GM06990 (cell line): ENCODE data around the gene NKX6-2.

Experiments used
- DNase-seq: peaks from one replicate; pipeline ENCODE4 v3.0.0-alpha.2; 2011; ENCODE audit not compliant: insufficient read length; ENCODE audit errors: extremely low read depth
- H3K27me3 ChIP-seq: replicated peaks from 2 replicates; pipeline ENCODE4 v1.6.0; 2011; ENCODE audit warnings: low read length; ENCODE audit not compliant: control insufficient read depth, insufficient read depth
- H3K36me3 ChIP-seq: 2 replicates; pipeline ENCODE4 v1.5.1; 2011; ENCODE audit warnings: low read length; ENCODE audit not compliant: control insufficient read depth, insufficient read depth
- H3K4me3 ChIP-seq: replicated peaks from 2 replicates; pipeline ENCODE4 v1.5.1; 2011; ENCODE audit warnings: low read depth, mild to moderate bottlenecking, control low read depth, low read length
- TF ChIP-seq, protein P1 (sequence below): IDR thresholded peaks from 2 replicates; pipeline ENCODE4 v1.5.1; 2011; ENCODE audit warnings: low read length, control low read depth, mild to moderate bottlenecking, inconsistent platforms; ENCODE audit not compliant: insufficient read depth, poor library complexity, severe bottlenecking

The NKX6-2 gene

DNA sequence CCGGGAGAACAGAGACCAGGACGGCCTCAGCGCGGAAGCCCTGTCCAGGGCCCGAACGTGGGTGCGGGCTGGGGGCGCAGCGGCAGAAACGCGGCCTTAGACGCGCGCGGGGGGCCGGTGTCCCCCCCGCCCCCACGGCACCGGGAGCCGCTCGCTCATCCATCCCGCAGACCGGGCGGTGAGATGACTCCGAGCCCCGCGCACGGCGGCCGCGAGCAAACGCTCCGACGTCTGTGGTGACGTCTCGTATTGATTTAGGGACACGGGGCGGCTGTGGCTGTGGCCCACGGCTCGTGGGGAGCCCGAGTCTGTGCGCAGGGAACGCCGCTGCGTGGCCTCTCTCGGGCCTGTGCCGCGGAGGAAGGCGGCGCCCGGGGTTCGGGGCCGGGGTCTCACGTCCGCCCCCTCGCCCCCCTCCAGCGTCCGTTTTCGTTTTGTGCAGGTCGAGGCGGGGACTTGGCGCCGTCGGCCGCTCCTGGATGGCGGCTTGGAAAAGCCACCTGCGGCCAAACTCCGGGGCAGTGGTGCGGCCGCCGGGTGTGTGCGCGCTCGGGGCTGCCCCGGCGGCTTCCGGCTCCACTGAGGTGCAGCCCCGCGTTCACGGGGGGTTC, 1.0 kb upstream of the NKX6-2 start:
- H3K36me3 ChIP-seq = peaks cover 2% of the 10 kb centered on the region; the same call in 1 of the 2 replicates
- DNase-seq = no peak
- no peaks in the 10 kb centered on the region; the same call in 1 of the 2 replicates for H3K27me3 ChIP-seq
- no peak overlapping the region for H3K4me3 ChIP-seq
- TF ChIP-seq, protein P1, sequence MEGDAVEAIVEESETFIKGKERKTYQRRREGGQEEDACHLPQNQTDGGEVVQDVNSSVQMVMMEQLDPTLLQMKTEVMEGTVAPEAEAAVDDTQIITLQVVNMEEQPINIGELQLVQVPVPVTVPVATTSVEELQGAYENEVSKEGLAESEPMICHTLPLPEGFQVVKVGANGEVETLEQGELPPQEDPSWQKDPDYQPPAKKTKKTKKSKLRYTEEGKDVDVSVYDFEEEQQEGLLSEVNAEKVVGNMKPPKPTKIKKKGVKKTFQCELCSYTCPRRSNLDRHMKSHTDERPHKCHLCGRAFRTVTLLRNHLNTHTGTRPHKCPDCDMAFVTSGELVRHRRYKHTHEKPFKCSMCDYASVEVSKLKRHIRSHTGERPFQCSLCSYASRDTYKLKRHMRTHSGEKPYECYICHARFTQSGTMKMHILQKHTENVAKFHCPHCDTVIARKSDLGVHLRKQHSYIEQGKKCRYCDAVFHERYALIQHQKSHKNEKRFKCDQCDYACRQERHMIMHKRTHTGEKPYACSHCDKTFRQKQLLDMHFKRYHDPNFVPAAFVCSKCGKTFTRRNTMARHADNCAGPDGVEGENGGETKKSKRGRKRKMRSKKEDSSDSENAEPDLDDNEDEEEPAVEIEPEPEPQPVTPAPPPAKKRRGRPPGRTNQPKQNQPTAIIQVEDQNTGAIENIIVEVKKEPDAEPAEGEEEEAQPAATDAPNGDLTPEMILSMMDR = no peak

DNA sequence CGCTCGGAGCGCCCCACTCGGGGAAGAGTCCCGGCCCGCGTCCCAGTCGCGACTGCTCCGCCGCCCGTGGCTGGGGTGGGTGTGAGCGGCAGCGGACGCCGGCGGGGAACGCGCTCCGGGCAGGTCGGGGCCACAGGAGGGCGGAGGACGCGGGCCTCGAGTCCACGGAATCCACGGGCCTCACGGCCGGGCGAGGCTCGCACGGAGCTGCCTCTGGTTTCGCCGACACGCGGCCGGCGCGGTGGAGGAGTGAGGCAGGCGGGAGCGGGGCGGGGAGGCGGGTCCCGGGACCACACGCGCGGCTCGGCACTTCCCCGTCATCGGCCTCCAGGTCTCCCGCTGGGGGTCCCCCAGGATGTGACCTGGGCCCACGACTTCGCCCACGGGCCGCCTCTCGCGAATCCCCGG, 533 bp upstream of the NKX6-2 start:
- no peak overlapping the region for H3K4me3 ChIP-seq
- H3K36me3 ChIP-seq = peaks cover 2% of the 10 kb centered on the region; the same call in 1 of the 2 replicates
- TF ChIP-seq, protein P1 = no peak
- H3K27me3 ChIP-seq = no peaks in the 10 kb centered on the region; the same call in 1 of the 2 replicates
- DNase-seq = no peak

DNA sequence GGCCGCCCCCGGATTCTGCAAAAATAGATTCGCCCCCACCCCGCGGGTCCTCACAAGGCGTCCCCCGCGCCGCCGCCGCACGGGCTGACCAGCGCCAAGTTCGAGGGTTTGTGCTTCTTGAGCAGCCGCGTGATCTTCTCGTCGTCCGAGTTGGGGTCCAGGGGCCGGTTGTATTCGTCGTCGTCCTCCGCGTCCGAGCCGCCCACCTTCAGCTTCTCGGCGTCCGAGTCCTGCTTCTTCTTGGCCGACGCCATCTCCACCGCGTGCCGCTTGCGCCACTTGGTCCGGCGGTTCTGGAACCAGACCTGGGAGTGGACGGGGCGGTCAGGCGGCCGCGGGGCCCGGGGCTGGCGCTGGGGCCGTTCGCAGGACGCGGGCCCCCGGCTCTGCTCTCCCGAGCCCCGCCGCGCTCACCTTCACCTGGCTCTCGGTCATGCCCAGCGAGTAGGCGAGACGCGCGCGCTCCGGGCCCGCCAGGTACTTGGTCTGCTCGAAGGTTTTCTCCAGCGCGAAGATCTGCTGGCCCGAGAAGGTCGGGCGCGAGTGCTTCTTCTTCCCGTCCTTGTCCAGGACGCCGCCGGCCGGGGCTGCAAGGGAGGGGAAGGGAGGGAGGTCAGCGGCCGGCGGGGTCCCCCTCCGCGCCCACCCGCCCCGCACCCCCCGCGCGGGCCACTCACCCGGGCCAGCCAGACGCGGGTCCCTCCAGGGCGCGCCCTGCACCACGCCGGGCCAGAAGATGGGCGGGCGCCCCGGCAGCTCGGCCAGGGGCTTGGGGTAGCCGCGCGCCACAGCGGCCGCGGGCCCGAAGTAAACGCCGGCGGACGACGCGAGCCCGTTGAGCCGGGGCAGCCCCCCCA, 853 bp downstream of the NKX6-2 start:
- TF ChIP-seq, protein P1 = no peak
- Histone ChIP-seq H3K27me3 (no peaks in the 10 kb centered on the region; the same call in 1 of the 2 replicates), H3K4me3 (no peak overlapping the region), H3K36me3 (peaks cover 2% of the 10 kb centered on the region; the same call in 1 of the 2 replicates)
- no peak for DNase-seq

DNA sequence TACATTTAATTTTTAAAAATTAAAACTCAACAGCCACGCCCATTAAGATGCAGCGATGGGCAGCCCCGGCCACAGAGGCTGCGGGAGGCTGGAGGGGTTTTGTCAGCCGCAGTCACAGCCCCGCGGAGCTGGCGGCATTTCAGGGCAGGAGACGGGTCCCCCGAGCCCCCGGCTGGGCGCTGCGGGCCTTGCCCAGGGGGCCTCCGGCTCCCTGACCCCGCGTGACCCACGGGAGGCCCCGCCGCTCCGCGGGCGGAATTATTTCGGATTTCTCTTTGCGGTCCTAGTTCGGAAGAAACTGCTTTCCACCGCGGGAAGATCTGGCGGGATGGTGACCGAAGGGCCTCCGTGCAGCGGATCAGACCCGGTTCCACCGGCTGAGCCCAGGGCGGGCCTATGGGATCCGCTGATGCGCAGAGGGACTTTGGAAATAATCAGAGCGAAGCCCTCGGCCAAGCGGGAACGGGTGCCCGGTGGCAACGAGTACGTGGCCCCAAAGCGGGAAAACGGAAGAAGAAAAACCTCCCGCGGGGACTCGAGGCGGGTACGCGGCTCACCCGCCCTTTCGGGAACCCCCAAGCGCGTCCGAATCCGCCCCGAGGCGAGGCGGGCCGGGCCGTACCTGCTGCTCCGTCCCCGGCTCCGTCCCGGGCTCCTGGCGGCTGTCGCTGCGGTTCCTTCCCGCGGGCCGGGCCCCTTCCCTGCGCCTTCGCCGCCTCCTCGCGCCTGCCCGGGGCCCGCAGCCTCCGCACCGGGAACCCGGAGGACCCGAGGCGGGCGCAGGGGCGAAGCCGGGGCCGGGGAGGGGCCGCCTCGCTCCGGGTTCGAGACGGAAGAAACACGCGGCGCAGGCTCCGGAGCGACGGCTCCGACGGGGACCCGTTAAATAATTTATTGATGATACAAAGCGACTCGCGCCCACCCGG, 1.7 kb downstream of the NKX6-2 start:
- DNase-seq = no peak
- Histone ChIP-seq H3K27me3 (no peaks in the 10 kb centered on the region; the same call in 1 of the 2 replicates), H3K36me3 (peaks cover 2% of the 10 kb centered on the region; the same call in 1 of the 2 replicates), H3K4me3 (no peak overlapping the region)
- TF ChIP-seq, protein P1 = no peak

DNA sequence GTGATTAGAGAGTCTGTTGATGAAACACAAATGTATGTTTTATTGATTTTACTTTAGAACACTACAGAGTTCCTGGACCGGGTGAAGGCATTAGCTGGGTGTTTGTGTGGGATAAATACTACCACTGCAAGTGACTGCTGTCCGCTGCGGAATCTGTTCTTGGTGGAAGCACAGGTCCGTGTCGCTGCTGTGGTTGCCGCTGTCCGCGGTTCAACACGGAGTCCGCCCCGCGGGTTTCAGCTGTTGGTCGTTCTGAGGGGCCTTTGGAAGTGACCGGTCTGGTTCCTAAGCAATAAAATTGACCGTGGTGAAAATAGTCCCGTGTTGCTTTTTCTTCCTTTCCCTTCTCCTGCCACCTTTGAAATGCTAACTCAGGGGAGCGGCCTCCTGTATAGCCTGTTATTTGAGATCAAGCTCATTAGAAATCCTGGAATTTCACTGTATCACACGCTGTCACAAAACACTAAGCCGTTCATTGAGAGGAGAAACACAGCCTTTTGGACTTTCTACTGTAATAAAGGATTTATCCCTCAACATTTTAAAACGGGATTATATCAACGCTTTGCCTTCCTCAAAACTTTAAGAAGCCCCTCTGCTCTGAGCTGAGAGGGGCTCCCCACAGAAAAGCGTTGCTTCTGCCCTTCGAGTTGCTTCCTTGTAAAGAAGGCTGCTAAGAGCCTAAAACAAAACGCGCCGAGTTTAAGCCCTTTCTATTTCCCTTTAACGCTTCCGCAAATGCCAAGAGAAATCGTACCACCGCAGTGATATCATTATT, 2.6 kb downstream of the NKX6-2 start:
- peaks cover 2% of the 10 kb centered on the region for H3K36me3 ChIP-seq
- H3K4me3 ChIP-seq = no peak overlapping the region
- DNase-seq = no peak
- TF ChIP-seq, protein P1 = no peak
- H3K27me3 ChIP-seq = no peaks in the 10 kb centered on the region
